GM19043 (cell line): Measurements from ENCODE around the gene GDPD4.

Experiments used
- ATAC-seq: cut with Tn5 transposase; IDR thresholded peaks from one replicate; pipeline ENCODE4 v1.9.1; 2021; ENCODE audit warnings: low read depth; ENCODE audit not compliant: unreplicated experiment

GDPD4 gene

GRCh38 chr11:77301510-77301909, at the start of gene GDPD4:
Gene GDPD4, minus strand, starts transcription at chr11:77301686. Its CDS starts 16,549 bp downstream, at chr11:77285137.
- ATAC-seq = no peak

- ATAC-seq = no peak
Measured at GRCh38 chr11:77347948-77348347, 46.5 kb upstream of the GDPD4 start.

GRCh38 chr11:77346906-77347603, 45.6 kb upstream of the GDPD4 start:
- ATAC-seq = no peak

GRCh38 chr11:77345621-77346020, 44.1 kb upstream of the GDPD4 start:
- no peak for ATAC-seq

GRCh38 chr11:77340501-77340900, 39.0 kb upstream of the GDPD4 start:
- ATAC-seq = no peak

GRCh38 chr11:77332259-77332658, 30.8 kb upstream of the GDPD4 start:
- ATAC-seq = no peak

GRCh38 chr11:77325159-77325558, 23.7 kb upstream of the GDPD4 start:
- ATAC-seq = no peak

GRCh38 chr11:77324508-77324907, 23.0 kb upstream of the GDPD4 start:
- no peak for ATAC-seq

GRCh38 chr11:77322926-77323590, 21.6 kb upstream of the GDPD4 start:
- no peak for ATAC-seq

- no peak for ATAC-seq
Measured at GRCh38 chr11:77322506-77322905, 21.0 kb upstream of the GDPD4 start.

GRCh38 chr11:77320351-77320750, 18.9 kb upstream of the GDPD4 start:
- ATAC-seq = no peak

GRCh38 chr11:77318600-77318999, 17.1 kb upstream of the GDPD4 start:
- no peak for ATAC-seq

- no peak for ATAC-seq
Measured at GRCh38 chr11:77316733-77317342, 15.4 kb upstream of the GDPD4 start.

GRCh38 chr11:77312107-77312506, 10.6 kb upstream of the GDPD4 start:
- no peak for ATAC-seq

GRCh38 chr11:77311701-77312100, 10.2 kb upstream of the GDPD4 start:
- no peak for ATAC-seq

GRCh38 chr11:77310721-77311120, 9.2 kb upstream of the GDPD4 start:
- ATAC-seq = no peak

GRCh38 chr11:77309401-77310085, 8.1 kb upstream of the GDPD4 start:
- ATAC-seq = no peak

- no peak for ATAC-seq
Measured at GRCh38 chr11:77308838-77309237, 7.4 kb upstream of the GDPD4 start.

- ATAC-seq = no peak
Measured at GRCh38 chr11:77303328-77303727, 1.8 kb upstream of the GDPD4 start.

GRCh38 chr11:77302752-77303151, 1.3 kb upstream of the GDPD4 start:
- ATAC-seq = no peak

GRCh38 chr11:77300695-77301094, 791 bp downstream of the GDPD4 start:
- ATAC-seq = no peak
